Testis (tissue), 2 donors: ENCODE data around the gene RIMBP2.

Experiments
- POLR2A ChIP-seq: fragments of 450-650 bp; IDR thresholded peaks from one replicate; pipeline ENCODE4 v1.6.1; 2017; ENCODE audit warnings: antibody characterized with exemption, mild to moderate bottlenecking, moderate library complexity
- TF ChIP-seq, protein P1 (sequence below), 3 experiments: fragments of 450-650 bp in 2 of 3; fragments of 200-600 bp in 1 of 3; sonication (generic) in 1 of 3; IDR thresholded peaks; one replicate each; pipeline ENCODE4 v1.5.1; 2016 to 2019; ENCODE audit warnings: antibody characterized with exemption in 3 of 3, mild to moderate bottlenecking in 2 of 3, moderate library complexity in 1 of 3

DNA sequence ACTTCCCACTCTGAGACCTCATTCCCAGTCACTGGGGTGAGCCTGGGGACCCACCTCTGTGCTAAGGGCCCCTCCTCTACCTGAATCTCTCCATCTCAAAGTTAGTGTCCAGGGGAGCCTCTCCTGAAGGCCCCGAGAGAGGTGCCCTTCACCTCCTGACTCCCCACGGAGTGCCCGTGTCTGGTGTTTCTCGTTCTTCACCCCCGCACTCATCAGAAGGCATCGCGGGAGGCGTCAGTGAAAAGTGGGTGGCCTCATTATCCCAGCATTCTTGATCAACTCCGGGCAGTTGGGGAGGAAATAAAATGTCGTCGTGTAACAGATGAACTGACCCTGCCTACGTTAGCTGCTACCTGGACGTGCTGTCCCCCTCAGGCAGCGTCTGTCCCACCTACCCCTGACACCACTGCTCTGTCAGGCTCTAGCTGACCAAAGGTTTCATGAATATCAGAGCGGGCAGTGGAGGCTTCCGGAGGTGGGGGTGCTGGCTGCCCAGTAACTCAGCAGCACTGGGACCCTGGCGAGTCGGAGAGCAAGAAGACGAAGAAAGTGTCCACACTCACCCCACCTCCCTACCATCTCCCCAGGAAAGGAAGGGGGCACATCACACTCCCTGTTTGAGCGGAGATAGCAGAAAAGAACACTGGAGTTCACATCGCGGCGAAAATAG is 275.6 kb downstream of the RIMBP2 start:
- TF ChIP-seq, protein P1, sequence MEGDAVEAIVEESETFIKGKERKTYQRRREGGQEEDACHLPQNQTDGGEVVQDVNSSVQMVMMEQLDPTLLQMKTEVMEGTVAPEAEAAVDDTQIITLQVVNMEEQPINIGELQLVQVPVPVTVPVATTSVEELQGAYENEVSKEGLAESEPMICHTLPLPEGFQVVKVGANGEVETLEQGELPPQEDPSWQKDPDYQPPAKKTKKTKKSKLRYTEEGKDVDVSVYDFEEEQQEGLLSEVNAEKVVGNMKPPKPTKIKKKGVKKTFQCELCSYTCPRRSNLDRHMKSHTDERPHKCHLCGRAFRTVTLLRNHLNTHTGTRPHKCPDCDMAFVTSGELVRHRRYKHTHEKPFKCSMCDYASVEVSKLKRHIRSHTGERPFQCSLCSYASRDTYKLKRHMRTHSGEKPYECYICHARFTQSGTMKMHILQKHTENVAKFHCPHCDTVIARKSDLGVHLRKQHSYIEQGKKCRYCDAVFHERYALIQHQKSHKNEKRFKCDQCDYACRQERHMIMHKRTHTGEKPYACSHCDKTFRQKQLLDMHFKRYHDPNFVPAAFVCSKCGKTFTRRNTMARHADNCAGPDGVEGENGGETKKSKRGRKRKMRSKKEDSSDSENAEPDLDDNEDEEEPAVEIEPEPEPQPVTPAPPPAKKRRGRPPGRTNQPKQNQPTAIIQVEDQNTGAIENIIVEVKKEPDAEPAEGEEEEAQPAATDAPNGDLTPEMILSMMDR (IDR thresholded peaks at IDR 0.05): no peak
- TF ChIP-seq POLR2A: no peak
